HepG2 (cell line): ENCODE data around the gene KIAA0232. TPM values are rescaled to one million over a fixed set of nuclear protein-coding genes. Genes with fewer than 3 reads are reported as not detected.

Experiments
- ADNP ChIP-seq: sonication (generic); formaldehyde crosslinking; IDR thresholded peaks from 2 replicates; pipeline ENCODE4 v1.4.0; 2020; ENCODE audit warnings: missing genetic modification reagents
- ATF4 ChIP-seq, 2 experiments: fragments of 450-650 bp in 1 of 2; sonication (generic) in 1 of 2; formaldehyde crosslinking; IDR thresholded peaks; 2 replicates each; pipeline versions ENCODE4 v1.5.0 to v1.8.0; 2020 to 2022; ENCODE audit warnings: mild to moderate bottlenecking in 1 of 2, missing genetic modification reagents in 1 of 2
- CERS6 ChIP-seq: sonication (generic); formaldehyde crosslinking; IDR thresholded peaks from 2 replicates; pipeline ENCODE4 v1.5.0; 2020; ENCODE audit warnings: missing genetic modification reagents
- ELF1 ChIP-seq: sonication (generic); formaldehyde crosslinking; IDR thresholded peaks from 2 replicates; pipeline ENCODE4 v1.4.0; 2020; ENCODE audit warnings: missing genetic modification reagents
- FOSL1 ChIP-seq: sonication (generic); formaldehyde crosslinking; IDR thresholded peaks from 2 replicates; pipeline ENCODE4 v1.9.0; 2021; ENCODE audit warnings: missing genetic modification reagents, borderline replicate concordance
- FOSL2 ChIP-seq: sonication (generic); formaldehyde crosslinking; IDR thresholded peaks from 2 replicates; pipeline ENCODE4 v1.4.0; 2020; ENCODE audit warnings: missing genetic modification reagents
- FOXA1 ChIP-seq, 2 experiments: fragments of 450-650 bp in 1 of 2; sonication (generic) in 1 of 2; formaldehyde crosslinking in 1 of 2; IDR thresholded peaks; 2 replicates each; pipeline versions ENCODE4 v1.4.0 to v1.6.1; 2016 to 2020; ENCODE audit warnings: missing genetic modification reagents in 1 of 2
- IRF9 ChIP-seq: sonication (generic); formaldehyde crosslinking; IDR thresholded peaks from 2 replicates; pipeline ENCODE4 v1.8.0; 2022; ENCODE audit warnings: missing genetic modification reagents, mild to moderate bottlenecking, borderline replicate concordance
- NONO ChIP-seq, 2 experiments: fragments of 450-650 bp in 1 of 2; sonication (generic) in 1 of 2; formaldehyde crosslinking in 1 of 2; IDR thresholded peaks in 1 of 2; conservative IDR thresholded peaks in 1 of 2; 2 replicates each; pipeline versions ENCODE4 v1.6.1 to v1.8.0; 2017 to 2022; ENCODE audit warnings: mild to moderate bottlenecking in 1 of 2, missing genetic modification reagents in 1 of 2, moderate library complexity in 1 of 2
- NR1H2 ChIP-seq: sonication (generic); formaldehyde crosslinking; IDR thresholded peaks from 2 replicates; pipeline ENCODE4 v1.8.1; 2022; ENCODE audit warnings: low read depth, missing genetic modification reagents, borderline replicate concordance
- SMYD3 ChIP-seq: sonication (generic); formaldehyde crosslinking; IDR thresholded peaks from 2 replicates; pipeline ENCODE4 v1.8.1; 2023; ENCODE audit warnings: mild to moderate bottlenecking, missing genetic modification reagents
- TRIM22 ChIP-seq: fragments of 450-650 bp; IDR thresholded peaks from 2 replicates; pipeline ENCODE4 v1.6.1; 2017
- ZBTB4 ChIP-seq: sonication (generic); formaldehyde crosslinking; IDR thresholded peaks from 2 replicates; pipeline ENCODE4 v1.4.0; 2020; ENCODE audit warnings: missing genetic modification reagents, mild to moderate bottlenecking, borderline replicate concordance
- ZBTB7A ChIP-seq: sonication (generic); formaldehyde crosslinking; IDR thresholded peaks from 2 replicates; pipeline ENCODE4 v1.8.0; 2022; ENCODE audit warnings: mild to moderate bottlenecking, missing genetic modification reagents
- ZNF354B ChIP-seq: sonication (generic); formaldehyde crosslinking; IDR thresholded peaks from 2 replicates; pipeline ENCODE4 v1.8.0; 2022; ENCODE audit warnings: mild to moderate bottlenecking, missing genetic modification reagents
- ZNF574 ChIP-seq: sonication (generic); formaldehyde crosslinking; IDR thresholded peaks from 2 replicates; pipeline ENCODE4 v1.4.0; 2020; ENCODE audit warnings: missing genetic modification reagents
- ZNF615 ChIP-seq: sonication (generic); formaldehyde crosslinking; IDR thresholded peaks from 2 replicates; pipeline ENCODE4 v1.5.0; 2020; ENCODE audit warnings: mild to moderate bottlenecking, missing genetic modification reagents, borderline replicate concordance
- ZNF703 ChIP-seq: sonication (generic); formaldehyde crosslinking; IDR thresholded peaks from 2 replicates; pipeline ENCODE4 v1.5.1; 2020; ENCODE audit warnings: missing genetic modification reagents, mild to moderate bottlenecking, moderate library complexity, borderline replicate concordance
- polyA plus RNA-seq, 8 experiments: library from polyadenylated mRNA; depleted of rRNA in 3 of 8; stranded (reverse) in 7 of 8; unstranded in 1 of 8; fragments of >200 nt; fragmentation: Illumina TruSeq in 4 of 8; extraction: Trizol in 4 of 8; gene quantifications; 2 replicates each; pipeline versions ENCODE4 v1.2.1 to v1.2.3, GENCODE V29; 2011 to 2016; ENCODE audit warnings: low read depth in 4 of 8, missing spikeins in 1 of 8, mixed read lengths in 1 of 8; ENCODE audit not compliant: insufficient read depth in 1 of 8
- total RNA-seq, 5 experiments: library from RNA; depleted of rRNA; stranded (reverse); fragments of >200 nt; fragmentation: Illumina TruSeq; extraction: Trizol; gene quantifications; 2 replicates each; pipeline ENCODE4 v1.2.3, GENCODE V29; 2016; ENCODE audit warnings: low read depth in 1 of 5

KIAA0232 gene
- total and polyA plus RNA-seq, 2 of the 13 experiments (the other 11 are each of a cell fraction or from before 2014, with no cell fraction given): 7.8 to 17.1 TPM

GRCh38 chr4:6929812-6930464 lies 147.4 kb downstream of the KIAA0232 start (continued):
- TF ChIP-seq ELF1 (CRISPR knock-in tag) (peak; percentile 49; the same call in 1 of the 2 replicates), SMYD3 (no peak), FOSL2 (CRISPR knock-in tag) (no peak), ZNF615 (CRISPR knock-in tag) (no peak), NONO (IDR thresholded peaks at IDR 0.05) (no peak), NONO (CRISPR knock-in tag; conservative IDR thresholded peaks at IDR 0.05) (no peak), ZNF354B (CRISPR knock-in tag) (no peak), NR1H2 (CRISPR knock-in tag) (no peak), ZBTB4 (CRISPR knock-in tag) (no peak), TRIM22 (no peak), ATF4 (CRISPR knock-in tag; IDR thresholded peaks at IDR 0.05) (no peak), IRF9 (CRISPR knock-in tag) (no peak), FOXA1 (IDR thresholded peaks at IDR 0.05) (no peak), FOXA1 (CRISPR knock-in tag; IDR thresholded peaks at IDR 0.05) (peak; percentile 62), FOSL1 (CRISPR knock-in tag) (no peak), ADNP (no peak), ZNF703 (CRISPR knock-in tag) (no peak), ZNF574 (no peak), ZBTB7A (CRISPR knock-in tag) (no peak), CERS6 (CRISPR knock-in tag) (no peak)
